Esophagus squamous epithelium (tissue), 4 donors: Measurements from ENCODE around the gene AMH.

Experiments
- POLR2A ChIP-seq, 4 donors: fragments of 450-650 bp; IDR thresholded peaks; one replicate each; pipeline ENCODE4 v1.6.1; 2017; ENCODE audit warnings: antibody characterized with exemption in 4 of 4, mild to moderate bottlenecking in 4 of 4, moderate library complexity in 3 of 4
- TF ChIP-seq, protein P1 (sequence below), 6 experiments: fragments of 450-650 bp in 4 of 6; fragments of 200-600 bp in 2 of 6; sonication (generic) in 2 of 6; IDR thresholded peaks; one replicate each; pipeline ENCODE4 v1.5.1; 2016 to 2019; ENCODE audit warnings: antibody characterized with exemption in 6 of 6, mild to moderate bottlenecking in 4 of 6, moderate library complexity in 4 of 6

DNA sequence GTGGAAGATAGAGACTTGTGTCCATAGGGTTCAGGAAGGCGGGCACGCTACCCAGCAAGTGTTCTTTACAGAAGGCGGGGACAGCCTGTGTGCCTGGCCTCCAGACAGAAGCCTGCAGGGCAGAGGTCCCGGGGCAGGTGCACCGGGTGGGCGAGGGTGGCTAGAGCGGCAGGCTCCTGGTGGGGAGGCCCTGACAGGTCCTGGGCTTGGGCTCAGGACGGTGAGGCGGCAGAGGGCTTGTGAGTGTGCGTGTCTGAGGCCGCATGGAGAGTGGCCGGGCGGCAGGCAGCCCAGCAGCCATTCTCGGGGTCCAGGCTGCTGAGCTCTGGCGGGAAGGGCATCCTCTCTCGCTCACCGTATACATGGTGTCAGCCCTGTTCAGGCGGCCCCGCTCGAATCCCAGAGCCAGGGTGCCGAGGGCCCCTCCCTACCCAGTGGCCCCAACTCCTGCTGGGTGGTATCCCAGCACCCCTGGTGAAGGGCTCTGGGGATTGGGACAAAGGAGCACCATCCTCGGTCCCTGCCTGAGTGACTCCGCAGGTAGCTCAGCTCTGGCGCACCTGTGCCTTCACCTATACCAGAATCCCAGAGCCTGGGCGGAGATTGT is 3.0 kb upstream of the AMH start:
- TF ChIP-seq, protein P1, sequence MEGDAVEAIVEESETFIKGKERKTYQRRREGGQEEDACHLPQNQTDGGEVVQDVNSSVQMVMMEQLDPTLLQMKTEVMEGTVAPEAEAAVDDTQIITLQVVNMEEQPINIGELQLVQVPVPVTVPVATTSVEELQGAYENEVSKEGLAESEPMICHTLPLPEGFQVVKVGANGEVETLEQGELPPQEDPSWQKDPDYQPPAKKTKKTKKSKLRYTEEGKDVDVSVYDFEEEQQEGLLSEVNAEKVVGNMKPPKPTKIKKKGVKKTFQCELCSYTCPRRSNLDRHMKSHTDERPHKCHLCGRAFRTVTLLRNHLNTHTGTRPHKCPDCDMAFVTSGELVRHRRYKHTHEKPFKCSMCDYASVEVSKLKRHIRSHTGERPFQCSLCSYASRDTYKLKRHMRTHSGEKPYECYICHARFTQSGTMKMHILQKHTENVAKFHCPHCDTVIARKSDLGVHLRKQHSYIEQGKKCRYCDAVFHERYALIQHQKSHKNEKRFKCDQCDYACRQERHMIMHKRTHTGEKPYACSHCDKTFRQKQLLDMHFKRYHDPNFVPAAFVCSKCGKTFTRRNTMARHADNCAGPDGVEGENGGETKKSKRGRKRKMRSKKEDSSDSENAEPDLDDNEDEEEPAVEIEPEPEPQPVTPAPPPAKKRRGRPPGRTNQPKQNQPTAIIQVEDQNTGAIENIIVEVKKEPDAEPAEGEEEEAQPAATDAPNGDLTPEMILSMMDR (IDR thresholded peaks at IDR 0.05) = no peak
- TF ChIP-seq POLR2A (IDR thresholded peaks at IDR 0.05) = no peak
